HG02763 (cell line): Measurements from ENCODE around the gene FGFBP3.
"Not testable (repeated sequence)": the region's sequence is repeated elsewhere in the genome, so short reads cannot be mapped to it uniquely, and the experiment has no call there.

Experiments used
- ATAC-seq: cut with Tn5 transposase; IDR thresholded peaks from one replicate; pipeline ENCODE4 v1.9.1; 2021; ENCODE audit warnings: mild to moderate bottlenecking, moderate library complexity; ENCODE audit not compliant: unreplicated experiment

Gene FGFBP3

DNA sequence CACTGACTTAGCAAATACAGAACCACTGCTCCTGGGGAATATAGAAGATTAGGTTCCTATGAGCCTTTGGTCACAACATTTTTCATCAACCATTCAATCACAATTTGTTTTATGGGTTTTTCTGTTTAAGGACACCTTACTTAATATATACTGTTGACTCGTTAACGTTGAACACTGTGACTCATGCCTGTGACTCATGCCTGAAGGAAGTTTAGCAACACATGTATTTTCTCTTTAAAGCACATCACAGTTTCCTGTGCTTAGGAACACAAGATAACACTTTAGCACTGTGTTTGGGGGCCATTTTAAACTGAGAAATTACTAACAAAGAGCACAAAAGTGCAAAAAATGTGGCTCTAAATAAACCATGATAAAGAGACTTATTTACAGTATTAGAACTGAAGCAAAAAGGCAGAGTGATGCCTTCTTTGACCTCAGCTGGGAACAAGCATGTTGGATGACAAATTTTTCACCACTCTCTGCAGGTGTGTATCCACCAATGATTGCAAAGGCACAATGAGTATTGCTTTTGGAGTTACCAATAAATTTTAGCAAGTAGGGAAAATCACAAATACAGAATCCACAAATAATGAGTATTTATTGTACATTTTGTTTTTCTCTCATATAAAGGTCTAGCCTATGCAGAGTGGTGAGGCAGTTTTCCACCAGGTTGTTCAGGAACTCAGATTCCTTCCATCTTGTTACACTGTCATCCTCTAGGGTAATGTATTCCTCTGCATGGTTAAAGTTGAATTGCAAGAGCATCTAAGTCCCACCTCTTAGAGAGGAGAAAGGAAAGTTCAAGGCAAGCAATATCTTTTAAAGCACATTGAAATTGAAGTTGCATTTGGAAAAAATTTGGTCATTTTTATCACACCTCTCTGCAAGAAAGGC, 7.3 kb downstream of the FGFBP3 start:
- ATAC-seq = no peak

DNA sequence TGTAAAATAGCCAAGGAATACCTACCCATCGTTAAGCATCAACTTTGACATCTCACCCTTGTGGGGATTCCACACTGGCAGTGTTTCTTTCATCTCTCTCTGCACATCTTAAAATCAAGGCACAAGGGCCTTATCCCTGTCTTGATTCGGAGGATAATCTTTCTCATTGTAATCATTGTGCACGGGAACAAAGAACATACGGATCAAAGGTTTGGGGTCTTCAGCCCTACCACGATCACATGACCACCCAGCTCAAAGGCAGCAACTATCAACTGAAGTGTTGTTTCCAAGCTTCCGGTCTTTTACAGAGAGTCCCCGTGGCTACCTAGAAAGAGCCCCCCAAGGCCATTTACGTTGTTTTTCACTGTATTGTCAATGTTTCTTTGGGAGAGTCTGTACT, 11.9 kb downstream of the FGFBP3 start:
- ATAC-seq = no peak

DNA sequence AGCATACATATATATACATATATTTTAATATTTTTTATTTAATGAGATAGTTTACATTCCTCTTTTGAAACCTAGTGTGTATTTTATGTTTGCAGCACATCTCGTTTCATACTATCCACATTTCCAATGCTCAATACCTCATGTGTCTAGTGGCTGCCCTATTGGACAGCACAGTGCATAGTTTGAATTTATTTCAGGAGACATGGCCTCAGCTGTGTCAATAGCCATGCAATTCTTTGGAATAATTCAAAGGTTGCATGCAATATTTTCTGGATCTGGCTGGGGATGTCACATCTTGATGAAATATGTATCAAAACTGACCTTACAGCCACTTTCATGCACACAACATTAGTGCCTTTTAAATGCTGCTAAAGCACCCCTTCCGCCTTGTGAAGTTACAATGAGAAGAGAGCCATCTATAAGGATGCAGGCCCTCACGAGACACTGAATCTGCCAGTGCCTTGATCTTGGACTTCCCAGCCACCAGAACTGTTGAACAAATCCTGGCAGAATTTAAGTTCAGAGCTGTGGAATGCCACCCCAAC, 13.0 kb downstream of the FGFBP3 start:
- no peak for ATAC-seq

DNA sequence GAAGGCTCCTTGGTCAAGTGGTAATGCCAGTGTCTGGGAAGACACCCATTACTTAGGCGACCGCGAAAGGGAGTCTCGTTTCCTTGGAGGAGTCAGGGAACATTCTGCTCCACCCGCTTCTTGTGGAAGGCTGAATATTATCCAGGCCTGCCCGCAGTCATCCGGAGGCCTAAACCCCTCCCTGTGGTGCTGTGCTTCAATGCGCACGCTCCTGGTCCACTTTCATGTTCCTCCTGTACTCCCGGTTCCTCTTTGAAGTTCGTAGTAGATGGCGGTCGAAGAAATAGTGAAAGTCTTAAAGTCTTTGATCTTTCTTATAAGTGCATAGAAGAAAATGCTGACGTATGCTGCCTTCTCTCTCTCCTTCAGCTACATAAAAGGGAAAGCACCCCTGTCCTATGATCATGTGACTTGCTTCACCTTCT, 15.0 kb downstream of the FGFBP3 start:
- not testable (repeated sequence) for ATAC-seq

DNA sequence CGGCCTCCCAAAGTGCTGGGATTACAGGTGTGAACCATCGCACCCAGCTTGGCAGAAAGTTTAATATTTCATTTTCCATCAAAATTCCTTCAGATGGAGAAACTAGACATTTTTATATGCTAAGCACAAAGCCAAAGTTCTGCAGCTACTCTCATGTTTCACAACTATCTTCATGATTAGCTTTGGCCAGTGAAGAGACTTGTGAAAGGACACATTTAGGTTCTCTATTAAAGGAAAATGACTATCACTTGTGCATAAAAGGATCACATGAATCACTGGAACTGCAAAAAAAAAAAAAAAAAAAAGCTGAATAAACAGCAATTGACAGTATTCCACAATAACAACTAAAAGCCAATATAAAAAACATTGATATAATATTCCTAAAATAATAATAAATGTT, 16.2 kb downstream of the FGFBP3 start:
- ATAC-seq = no peak

DNA sequence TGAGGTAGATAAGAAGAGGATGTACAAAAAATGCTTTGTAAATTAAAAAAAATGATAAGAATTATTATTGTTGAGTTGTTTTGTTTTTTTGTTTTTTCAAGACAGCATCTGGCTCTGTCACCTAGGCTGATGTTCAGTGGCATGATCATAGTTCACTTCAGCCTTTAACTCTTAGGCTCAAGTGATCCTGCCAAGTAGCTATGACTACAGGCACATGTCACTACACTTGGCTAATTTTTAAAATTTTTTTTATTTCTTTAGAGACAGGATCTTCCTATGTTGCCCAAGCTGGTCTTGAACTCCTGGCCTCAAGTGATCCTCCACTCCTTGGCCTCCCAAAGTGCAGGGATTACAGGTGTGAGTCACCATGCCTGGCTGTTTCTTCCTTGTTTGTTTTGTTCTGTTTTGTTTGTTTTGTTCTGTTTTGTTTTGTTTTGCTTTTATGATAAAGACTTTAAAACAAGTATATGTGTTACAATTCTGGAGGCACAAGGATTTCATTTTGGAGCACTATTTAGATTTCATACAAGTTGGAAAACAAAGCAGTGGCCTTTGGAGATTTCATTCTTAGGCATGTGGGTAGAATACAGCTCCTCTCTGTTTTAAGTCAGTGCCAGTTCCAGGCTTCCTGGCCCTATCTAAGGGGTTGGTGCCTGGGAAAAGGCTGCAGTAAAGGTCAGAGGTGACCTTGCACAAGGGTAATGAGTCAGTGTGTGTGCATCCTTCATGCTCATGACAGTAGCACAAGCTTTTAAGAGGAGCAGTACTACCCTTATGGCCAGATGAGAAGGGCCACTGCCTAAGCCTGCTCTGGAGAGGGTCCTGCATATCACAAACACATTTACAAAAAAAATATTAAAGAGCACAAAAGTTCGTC, 17.9 kb downstream of the FGFBP3 start:
- ATAC-seq = no peak

DNA sequence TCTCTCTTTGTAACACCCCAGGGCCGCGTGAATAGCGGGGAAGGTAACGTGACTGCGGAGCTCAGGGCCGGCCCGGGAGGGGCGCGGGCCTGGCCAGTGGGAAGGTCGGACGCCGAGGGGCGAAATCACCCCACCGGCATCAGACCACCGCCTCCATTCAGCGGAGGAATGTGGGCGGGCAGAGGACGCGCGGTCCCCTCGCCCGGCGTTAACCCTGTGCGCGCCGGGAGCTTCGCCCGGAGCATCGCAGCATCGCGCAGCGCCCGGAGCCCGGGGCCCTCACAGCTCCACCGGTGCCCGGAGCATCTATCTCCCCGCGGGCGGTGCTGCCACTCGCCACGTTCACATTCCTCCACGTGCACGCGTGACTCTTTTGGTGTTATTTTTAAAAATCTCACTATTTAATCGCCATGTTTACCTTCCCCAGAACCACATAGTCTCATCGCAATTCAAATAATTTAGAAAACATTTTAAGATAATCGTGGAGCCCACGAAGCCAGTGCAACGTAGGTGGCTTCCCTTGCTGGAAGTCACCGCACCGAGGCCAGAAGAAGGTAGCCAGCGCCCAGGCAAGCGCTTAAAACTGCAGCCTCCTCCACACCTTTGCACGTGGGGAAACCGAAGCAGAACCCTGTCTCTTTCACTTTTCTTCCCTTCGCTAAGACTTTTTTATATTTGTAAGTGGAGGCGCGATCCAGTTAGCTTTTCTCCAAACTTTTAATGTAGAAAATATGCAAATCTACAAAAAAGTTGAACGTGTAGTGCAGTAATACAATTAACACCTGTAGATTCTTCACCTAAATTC, 21.8 kb downstream of the FGFBP3 start:
- ATAC-seq = no peak

DNA sequence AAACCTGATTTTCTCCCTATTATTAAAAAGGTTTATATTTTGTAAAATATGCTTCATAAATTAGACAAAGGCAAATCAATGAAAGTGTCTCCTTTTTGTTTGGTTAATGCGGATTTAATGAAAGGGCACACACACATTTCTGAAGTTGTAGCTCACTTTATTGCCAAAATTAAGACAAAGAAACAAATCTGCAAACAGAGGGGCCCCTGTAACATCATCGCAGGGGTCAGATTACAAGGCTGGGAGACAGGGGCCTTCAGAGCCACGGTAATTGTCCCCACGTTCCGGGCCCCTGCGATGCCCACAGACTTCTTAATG, 22.4 kb downstream of the FGFBP3 start:
- ATAC-seq = no peak

DNA sequence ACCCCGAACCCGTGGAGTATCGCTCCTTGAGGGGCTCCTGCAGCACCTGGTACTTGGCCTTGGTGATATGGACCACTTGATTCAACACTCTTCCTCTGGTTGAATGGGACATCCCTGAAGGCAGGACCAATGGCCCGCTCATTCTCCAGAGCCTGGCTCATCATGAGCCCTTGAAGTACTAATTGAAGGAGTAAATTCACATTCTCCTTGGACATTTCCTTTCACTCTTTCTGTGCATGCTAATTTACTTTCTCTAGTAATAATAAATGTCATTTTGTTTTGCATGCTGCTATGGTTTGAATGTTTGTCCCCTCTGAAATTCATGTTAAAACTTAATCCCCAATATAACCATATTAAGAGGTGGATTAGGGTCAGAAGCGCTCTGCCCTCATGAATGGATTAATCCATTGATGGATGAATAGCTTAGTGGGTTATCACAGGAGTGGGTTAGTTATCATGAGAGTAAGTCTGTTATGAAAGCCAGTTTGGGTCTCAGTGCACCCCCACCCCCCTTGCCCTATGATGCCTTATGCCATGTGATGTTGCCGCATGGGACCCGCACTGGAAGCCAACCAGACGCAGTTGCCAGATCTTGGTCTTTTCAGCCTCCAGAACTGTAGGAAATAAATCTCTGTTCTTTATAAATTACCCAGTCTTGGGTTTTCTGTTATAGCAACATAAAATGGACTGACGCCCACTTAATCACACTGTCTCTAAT, 23.8 kb downstream of the FGFBP3 start:
- ATAC-seq = no peak

DNA sequence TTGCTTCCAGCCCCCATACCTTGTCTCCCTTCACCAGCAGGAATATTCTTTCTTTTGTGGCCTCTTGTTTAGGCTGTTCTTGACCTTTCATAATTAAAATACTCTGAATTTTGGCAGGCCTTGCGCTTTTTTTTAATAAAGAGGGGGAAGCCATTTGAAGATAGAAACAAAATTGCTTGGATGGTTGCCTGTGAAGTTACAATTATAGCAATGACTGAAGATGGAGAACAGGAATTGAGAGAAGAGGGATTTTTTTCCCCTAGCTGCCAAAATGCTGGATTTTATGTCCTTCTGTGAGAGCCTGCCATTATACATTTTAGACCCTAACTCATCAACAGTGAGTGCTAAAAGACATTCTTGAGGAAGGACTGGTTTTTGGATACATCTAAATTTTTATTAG, 24.8 kb downstream of the FGFBP3 start:
- no peak for ATAC-seq

DNA sequence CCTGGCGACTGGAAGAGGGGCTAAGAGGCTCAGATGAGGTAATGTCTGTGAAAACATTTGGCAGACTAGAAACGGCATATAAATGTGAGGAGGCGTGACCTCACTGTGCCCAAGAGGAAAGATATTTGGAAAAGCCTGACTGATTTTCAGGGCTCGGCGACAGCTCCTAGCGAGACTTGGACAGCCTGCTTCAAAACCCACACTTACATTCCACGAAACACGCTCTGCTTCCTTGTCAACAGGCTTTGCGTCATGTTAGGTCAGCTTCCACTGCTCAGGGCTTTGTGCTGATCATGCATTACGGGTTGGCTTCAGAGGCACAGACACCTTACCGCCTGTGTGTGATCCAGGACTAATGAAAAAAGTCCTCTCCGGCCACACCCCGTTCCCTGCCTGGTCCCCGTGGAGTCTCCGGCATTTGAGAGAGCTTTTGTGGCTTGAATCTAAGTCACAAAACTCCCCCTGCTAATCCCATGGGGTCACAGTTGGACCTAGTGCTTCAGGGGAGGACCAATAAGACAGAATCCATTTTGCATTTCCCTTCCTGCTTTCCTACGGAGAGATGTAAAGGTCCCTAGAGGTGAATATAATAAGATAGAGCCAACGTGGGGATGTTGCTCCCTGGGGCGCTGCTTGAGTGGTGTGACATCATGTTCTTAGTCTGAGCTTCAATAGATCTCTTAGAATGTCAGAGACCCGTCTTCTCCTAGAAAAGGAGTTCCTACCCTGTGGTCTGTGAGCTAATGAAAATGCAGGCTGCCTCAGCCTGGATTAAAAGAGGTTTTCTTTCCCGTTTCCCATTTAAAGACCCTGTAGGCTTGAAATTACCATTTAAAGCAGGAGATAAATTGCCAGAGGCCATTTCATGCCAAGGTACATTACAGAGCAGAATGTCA, 25.5 kb downstream of the FGFBP3 start:
- ATAC-seq = no peak

DNA sequence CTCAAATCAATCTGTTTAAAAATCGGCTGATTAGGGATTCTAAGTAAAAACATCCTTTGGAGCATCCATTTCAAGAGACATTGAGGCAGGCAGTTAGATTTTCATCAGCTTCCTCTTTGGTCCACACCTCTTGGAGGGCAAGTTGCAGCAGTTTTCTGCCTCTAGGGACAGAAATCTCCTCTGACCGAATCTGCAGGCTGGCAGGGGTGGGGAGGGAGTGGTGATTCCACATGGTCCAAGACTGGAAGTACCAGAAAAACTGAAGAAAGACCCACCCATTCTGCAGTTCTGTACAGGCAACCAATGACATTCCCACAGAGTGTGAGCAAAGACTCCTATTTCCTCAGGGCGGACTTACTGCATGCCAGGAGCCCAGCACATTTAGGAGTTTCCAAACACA, 29.0 kb downstream of the FGFBP3 start:
- no peak for ATAC-seq

DNA sequence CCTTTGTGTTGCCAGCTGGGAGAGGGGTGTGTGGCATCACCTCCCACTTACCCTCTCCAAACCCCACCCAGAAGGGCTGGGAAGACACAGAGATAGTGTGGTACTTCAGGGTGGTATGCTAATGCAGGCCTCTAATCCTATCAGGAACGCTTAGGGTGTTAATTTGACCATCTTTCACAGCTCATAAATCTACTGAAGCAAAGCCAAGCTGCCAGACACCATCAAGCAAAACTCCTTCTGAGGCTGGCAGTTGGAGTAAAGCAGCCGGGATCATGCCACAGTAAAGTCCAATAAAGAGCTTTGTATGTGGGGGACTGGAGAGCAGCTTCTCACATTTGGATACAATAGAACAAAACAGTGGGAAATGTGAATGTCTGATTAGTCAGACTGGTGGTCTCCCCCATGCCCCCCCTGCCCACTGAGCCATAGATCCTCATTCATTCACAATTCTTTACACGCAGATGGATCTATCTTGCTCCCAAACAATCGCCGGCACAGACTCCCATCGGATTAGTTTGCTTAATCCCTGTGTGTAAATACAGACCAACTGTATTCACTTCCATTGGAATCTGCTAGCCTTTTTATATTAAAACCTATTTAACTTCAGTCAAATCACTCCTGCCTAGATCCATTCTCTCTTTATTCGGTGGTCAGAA, 29.6 kb downstream of the FGFBP3 start:
- no peak for ATAC-seq

DNA sequence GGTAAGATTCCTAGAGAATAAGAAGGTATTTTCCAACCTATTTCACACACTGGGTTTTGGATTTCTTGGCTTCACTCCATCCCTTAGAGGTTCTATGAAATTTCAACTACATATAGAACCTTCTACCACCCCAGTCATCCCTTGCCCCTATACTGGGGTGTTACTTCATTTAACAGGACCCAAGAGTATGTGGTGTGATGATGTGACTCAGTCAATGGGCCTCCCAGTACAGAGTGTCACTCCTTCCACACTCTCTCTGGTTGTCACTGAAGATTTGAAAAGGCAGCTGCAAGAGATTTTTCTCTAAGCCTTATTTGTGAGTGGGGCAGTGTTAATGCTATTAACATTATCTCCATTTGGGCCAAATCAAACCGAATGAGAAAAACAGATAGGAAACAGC, 33.5 kb downstream of the FGFBP3 start:
- ATAC-seq = no peak

DNA sequence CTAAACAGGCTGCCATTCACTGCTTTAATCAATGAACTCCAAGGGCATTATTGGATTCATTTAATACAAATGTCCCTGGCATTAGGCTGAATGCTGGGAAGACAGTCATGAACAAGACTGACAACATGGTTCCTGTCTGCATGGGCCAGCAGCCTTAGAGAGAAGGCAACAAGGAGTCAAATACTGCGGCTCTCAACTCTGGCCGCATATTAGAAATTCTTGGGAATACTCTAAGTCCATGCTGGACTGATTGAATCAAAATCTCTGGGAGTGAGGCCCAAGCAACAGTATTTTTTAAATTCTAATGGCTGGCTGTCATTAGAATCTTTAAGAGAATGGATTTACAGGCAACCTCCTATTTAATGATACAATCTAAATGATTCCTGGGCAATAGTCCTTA, 34.1 kb downstream of the FGFBP3 start:
- ATAC-seq = no peak

DNA sequence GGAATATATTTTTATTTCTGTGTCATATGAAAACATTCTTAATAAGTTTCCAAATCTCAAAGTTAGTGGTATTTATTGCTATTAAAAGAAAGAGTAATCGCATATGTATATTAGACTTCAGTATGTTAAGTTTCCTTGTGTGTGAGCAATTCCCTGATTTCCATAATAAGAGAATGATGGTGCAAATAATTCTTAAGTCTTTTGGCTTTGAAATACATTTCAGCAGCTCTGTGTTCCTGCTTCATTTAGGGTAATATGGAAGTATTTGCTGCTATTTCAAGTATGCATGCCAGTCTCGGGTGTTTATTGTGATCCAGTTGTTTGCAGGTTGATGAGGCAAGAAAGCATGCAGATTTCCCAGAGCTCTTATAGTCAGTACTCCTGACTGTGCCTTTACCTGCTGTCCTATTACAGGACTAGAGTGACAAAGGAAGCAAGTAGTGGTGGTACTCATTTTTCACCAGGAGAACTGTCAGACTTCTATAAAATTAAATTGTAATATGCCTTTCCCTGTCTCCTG, 43.7 kb downstream of the FGFBP3 start:
- ATAC-seq = no peak

DNA sequence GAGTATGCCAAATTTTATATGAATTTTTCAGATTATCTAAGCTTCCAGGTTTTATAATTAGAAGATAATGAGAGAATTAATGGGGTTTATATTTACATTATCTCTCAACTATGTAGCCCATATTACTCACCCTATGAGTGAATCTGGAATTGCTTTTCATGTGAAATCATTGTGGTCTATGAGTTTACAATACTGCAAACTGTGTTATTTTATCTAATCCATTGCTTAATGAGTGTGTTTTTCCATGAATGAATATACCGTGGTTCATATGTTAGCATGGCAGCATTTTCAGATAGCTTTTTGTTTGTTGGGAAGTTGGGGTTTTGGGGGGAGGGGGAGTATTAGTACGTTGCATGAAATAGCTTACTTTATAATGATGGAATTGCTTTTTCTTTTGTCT, 44.5 kb downstream of the FGFBP3 start:
- ATAC-seq = no peak

DNA sequence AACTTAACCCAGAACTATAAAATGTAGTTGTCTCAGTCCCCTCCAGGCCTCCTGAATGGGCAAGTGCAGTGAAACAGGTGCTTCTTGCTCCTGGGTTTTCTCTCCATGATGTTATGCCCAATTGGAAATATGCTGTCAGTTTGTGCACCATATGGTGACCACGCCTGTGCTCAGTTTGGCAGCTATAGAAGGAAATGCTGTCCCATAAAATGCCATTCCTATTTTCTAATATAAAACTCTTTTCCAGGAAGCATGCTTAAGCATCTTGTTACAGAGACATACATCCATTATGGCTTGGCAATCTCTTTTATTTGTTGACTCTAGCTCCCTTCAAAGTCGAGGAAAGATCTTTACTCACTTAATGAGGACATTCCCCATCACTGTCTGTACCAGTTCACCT, 45.2 kb downstream of the FGFBP3 start:
- ATAC-seq = no peak

DNA sequence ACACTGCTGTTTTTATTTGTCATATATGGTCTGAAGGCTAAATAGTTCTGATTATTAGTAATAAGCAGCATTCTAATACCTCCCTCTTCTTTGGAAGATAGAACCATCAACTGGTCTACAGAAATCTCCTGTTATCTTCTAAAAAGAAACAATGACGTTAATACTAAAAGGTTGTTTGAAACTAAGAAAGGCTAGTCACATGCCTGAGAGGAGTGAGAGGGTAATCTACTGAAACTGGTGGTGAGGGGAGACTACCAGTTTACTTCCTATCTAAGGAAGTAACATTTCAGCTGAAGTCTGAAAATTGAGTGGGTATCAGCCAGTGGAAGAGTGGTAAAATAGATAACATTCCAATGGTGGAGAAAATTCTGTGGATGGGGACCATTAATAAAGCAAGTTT, 48.4 kb downstream of the FGFBP3 start:
- no peak for ATAC-seq
